Measurements from ENCODE around the gene NABP1.

GRCh38 chr2:191641609-191642008 lies 36.3 kb upstream of the NABP1 start:
- TF ChIP-seq CTCF (conservative IDR thresholded peaks at IDR 0.05) (no peak), EZH2 (IDR thresholded peaks at IDR 0.05; ENCODE audit: low read depth) (no peak)
